Measurements from ENCODE around the gene PDZD7.

Gene PDZD7

DNA sequence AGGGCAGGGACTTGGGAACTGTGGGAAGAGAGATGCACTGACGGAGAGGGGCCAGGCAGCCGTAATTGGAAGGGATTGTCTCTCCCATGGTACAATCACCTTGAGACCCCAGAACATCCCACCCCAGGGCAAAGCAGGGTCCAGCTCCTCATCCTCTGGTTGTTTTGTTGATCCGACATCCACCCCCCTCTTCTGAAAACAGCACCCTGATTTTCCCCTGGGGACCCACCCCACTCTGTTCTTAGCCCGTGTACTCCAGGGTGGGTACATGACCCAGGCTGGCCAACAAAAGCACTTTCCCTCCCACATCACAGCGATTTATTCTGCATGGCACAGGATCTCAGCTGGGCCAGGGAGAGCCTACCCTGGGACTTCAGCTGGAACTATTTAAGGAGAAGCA is 14.1 kb downstream of the PDZD7 start:
- in situ Hi-C loops (cut with MboI; ENCODE audit: low sequenced_read_pairs, unreplicated experiment) = no loop called here
- TF ChIP-seq, protein P1, sequence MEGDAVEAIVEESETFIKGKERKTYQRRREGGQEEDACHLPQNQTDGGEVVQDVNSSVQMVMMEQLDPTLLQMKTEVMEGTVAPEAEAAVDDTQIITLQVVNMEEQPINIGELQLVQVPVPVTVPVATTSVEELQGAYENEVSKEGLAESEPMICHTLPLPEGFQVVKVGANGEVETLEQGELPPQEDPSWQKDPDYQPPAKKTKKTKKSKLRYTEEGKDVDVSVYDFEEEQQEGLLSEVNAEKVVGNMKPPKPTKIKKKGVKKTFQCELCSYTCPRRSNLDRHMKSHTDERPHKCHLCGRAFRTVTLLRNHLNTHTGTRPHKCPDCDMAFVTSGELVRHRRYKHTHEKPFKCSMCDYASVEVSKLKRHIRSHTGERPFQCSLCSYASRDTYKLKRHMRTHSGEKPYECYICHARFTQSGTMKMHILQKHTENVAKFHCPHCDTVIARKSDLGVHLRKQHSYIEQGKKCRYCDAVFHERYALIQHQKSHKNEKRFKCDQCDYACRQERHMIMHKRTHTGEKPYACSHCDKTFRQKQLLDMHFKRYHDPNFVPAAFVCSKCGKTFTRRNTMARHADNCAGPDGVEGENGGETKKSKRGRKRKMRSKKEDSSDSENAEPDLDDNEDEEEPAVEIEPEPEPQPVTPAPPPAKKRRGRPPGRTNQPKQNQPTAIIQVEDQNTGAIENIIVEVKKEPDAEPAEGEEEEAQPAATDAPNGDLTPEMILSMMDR (IDR thresholded peaks at IDR 0.05; ENCODE audit: borderline replicate concordance, control extremely low read depth, extremely low read depth, insufficient read depth, missing control alignments) = no peak
- no peak for DNase-seq (ENCODE audit: low spot score)

GRCh38 chr10:101015582-101015973 is 15.4 kb downstream of the PDZD7 start:
- TF ChIP-seq, protein P1 (IDR thresholded peaks at IDR 0.05; ENCODE audit: borderline replicate concordance, control extremely low read depth, extremely low read depth, insufficient read depth, missing control alignments) = no peak
- in situ Hi-C loops (cut with MboI; ENCODE audit: low sequenced_read_pairs, unreplicated experiment) = no loop called here
- DNase-seq (ENCODE audit: low spot score) = no peak

- TF ChIP-seq, protein P1 (IDR thresholded peaks at IDR 0.05; ENCODE audit: borderline replicate concordance, control extremely low read depth, extremely low read depth, insufficient read depth, missing control alignments) = no peak
- no peak for DNase-seq (ENCODE audit: low spot score)
- in situ Hi-C loops (cut with MboI; ENCODE audit: low sequenced_read_pairs, unreplicated experiment) = no loop called here
Observed at GRCh38 chr10:101014966-101015581, 15.9 kb downstream of the PDZD7 start.

GRCh38 chr10:101014230-101014884 is 16.6 kb downstream of the PDZD7 start:
- in situ Hi-C loops (cut with MboI; ENCODE audit: low sequenced_read_pairs, unreplicated experiment) = no loop called here
- peak; percentile 85 for DNase-seq (ENCODE audit: low spot score)
- TF ChIP-seq, protein P1 (IDR thresholded peaks at IDR 0.05; ENCODE audit: borderline replicate concordance, control extremely low read depth, extremely low read depth, insufficient read depth, missing control alignments) = peak; percentile 93

DNA sequence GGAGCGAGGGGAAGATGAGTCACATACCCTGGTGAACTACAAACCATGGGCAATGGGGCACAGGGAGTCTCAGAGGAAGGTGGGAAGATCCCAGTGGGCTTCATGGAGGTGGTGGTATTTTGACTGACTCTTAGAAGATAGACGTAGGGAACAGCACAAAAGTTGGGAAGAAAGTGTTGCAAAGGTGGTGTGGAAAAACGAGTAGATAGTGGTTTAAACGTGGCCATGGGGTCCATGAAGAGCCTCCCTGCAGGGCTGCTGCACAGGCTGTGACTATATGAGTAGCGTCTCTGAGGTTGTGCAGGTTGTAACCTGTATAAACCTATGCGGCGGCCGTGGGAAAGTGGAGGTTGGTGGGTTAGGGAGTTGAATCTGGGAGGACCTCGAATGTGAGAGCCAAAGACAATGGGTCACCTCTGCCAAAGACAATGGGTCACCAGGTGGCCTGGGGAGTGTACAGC is 17.5 kb downstream of the PDZD7 start:
- no peak for DNase-seq (ENCODE audit: low spot score)
- in situ Hi-C loops (cut with MboI; ENCODE audit: low sequenced_read_pairs, unreplicated experiment) = no loop called here
- TF ChIP-seq, protein P1 (IDR thresholded peaks at IDR 0.05; ENCODE audit: borderline replicate concordance, control extremely low read depth, extremely low read depth, insufficient read depth, missing control alignments) = no peak

- in situ Hi-C loops (cut with MboI; ENCODE audit: low sequenced_read_pairs, unreplicated experiment) = no loop called here
- TF ChIP-seq, protein P1 (IDR thresholded peaks at IDR 0.05; ENCODE audit: borderline replicate concordance, control extremely low read depth, extremely low read depth, insufficient read depth, missing control alignments) = peak; percentile 78
- DNase-seq (ENCODE audit: low spot score) = peak; percentile 84
Observed at GRCh38 chr10:101012525-101013364, 18.2 kb downstream of the PDZD7 start.

Measured in GM13976 (cell line).